Fibroblast of skin of abdomen (primary cell): ENCODE results near the gene ASB8.
"Not testable (repeated sequence)": the region's sequence is repeated elsewhere in the genome, so short reads cannot be mapped to it uniquely, and the experiment has no call there.

ENCODE experiments used
- DNase-seq: peaks from one replicate; pipeline ENCODE4 v3.0.0-alpha.2; 2013

The ASB8 gene

DNA sequence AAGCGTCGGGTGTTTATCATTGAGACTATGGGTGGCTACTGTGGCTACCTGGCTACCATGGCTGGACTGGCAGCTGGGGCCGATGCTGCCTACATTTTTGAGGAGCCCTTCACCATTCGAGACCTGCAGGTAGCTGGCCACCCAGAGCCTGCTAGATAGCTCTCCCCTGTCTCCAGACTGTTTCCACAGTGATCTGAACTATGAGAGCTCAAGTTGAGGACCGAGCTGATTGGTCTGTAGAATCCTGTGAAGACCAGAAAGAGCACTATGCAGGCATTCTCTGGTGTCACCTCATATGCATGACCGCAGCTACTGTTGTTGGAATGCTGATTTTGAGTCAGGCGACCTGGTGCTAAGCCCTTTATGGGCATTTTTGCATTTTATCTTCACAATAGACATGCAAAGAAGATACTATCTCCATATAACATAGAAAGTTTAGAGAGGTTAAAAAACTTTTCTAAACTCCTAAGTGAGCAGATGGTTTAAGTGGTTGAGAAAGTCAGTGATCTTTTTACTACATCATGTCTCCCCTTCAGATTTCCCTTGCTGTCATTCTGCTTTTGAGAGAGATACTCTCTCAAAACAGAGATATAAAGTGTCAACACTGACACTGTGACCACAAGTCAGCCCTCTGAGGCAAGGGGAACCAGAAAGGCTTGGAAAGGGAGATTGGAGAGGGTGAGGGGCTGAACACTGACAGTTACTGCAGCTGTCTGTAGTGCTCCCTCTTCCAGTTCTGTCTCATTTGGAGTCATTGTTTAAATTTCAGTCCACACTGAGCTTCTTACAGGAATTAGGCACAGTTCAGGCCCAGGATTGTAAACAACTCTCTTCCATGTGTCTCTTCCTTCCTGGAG lies 14.3 kb downstream of the ASB8 start:
- no peak for DNase-seq

DNA sequence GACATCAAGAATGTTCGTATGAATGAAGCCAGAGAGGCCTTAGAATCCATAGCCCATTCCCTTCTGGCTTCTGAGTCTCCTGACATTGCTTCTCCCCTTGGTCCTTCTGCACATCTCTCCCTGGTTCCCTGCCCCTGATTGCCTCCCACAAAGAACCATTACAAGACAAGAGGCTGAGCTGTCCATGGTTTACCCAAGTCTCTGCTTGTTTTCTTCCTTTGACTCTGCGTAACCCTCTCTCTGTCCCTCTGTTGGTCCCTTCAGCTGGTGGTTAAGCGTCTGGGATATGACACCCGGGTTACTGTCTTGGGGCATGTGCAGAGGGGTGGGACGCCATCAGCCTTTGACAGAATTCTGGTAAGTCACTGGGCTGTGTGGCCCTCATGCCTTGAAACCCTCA lies 22.3 kb downstream of the ASB8 start:
- DNase-seq, result no peak

DNA sequence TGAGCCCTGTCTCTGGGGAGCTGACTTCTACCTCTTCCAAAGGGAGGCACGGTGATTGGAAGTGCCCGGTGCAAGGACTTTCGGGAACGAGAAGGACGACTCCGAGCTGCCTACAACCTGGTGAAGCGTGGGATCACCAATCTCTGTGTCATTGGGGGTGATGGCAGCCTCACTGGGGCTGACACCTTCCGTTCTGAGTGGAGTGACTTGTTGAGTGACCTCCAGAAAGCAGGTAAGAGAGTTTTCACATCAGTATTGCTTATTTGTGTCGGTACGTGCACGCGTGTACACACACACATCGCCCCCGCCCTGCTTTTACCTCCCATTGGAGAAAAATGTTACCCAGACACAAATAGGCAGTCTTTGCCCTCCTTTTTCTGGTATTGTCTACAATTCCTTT lies 24.5 kb downstream of the ASB8 start:
- DNase-seq, result no peak

- no peak for DNase-seq
These were observed 25.8 kb downstream of the ASB8 start for GRCh38 chr12:48131517-48131916.

DNA sequence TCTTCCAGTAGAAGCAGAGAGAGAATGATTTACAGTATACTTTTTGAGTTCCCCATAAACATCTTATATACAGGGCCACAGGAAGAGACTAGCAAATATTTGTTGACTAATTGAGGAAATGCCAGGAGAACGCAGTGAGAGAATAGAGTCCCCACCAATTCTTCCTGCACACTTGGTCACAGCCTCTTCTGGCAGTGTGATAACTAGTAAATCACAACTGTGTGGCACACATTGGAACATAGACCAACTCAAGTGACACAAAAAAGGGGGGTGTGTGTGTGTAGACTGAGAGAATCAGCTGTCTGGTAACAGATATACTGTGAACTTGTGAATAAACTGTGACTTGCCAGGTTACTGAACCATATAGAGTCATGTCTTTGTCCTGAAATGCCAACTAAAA lies 27.9 kb downstream of the ASB8 start:
- no peak for DNase-seq

- no peak for DNase-seq
These were observed 28.5 kb downstream of the ASB8 start for GRCh38 chr12:48128800-48129199.

DNA sequence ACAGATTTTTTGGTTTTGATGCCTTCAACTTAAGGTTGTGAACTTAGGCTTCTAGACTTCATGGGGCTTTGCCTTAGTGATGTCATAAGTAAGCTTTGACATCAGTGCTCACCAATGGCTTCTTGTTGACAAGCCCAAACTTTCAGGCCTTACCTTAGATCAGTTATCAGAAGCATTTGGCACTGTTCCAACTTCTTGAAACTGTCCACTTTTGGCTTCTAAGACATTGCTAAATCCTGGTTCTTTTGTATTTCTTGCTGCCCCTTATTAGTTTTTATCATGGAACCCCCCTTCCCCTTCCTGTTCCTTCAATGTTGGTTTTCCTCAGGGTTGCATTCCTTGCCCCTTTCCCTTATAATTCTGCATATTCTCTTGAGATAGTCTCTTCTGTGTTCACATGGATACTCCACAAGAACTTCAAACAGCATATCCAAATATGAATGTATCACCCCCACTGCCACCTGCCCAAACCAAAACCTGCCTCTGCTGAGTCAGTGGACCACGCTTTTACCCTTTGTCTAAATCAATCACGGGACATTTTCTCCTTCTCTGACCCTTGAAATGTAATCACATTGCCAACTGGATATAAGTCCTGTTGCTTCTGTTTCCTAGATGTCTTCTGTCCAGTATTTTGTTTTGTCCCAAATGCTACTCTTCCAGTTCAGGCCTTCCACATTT lies 30.2 kb downstream of the ASB8 start:
- no peak for DNase-seq

DNA sequence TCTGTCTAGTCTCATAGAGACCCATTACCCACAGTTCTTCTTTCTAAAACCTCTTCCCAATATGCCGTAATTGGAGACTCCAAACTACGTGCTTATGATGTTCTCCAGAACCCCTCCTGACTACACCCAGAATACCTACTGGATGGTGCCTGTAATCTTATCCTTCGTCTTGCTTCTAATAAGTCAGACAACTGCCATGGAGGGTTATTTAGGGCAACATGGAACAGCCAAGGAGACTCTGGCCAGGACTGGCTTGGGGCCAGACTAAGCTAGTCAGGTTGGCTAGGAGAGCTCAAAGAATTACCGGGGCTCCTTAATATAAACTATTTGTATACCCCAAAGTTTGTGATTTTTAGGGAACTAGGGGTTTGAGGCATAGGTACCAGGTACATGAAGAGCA lies 31.3 kb downstream of the ASB8 start:
- no peak for DNase-seq

- DNase-seq, result not testable (repeated sequence)
These were observed 31.8 kb downstream of the ASB8 start for GRCh38 chr12:48125542-48125941.

DNA sequence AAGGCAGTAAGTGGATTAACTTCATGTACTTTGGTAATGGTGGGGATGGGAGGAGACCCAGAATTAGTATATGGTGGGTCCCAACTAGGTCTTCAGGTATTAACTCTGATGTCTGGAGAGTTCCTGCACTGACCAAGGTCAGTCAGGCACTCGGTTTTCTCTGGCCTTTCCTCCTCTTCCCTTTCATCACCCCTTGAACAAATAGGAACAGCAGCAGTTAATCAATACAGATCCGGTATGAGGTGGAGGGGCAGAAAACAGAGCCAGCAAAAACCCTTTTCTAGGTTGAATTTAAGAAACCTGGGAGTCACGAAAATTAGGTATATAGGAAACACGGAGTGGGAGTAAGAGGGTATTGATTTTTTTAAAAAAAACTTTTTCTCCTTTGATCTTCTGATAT lies 34.1 kb downstream of the ASB8 start:
- no peak for DNase-seq

- no peak for DNase-seq
These were observed 35.1 kb downstream of the ASB8 start for GRCh38 chr12:48122065-48122834.

DNA sequence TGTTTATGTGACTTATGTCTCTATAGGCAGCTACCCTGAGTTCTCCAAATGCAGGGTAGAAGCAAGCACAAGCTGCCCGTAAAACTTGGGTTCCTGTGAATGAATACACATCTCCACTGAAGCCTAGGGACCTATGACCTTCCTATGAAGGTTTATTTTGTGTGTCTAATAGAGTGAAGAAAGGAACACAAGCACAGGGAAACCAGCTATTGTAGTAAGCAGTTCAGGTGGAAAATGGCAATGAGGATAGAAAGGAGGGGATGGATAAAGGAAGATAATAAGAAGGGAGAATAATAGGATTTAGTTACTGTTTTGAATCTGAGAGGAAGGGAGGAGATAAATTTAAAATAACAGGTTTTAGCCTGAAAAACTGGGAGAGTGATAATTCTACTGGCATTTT lies 35.8 kb downstream of the ASB8 start:
- no peak for DNase-seq

- DNase-seq, result no peak
These were observed 37.5 kb downstream of the ASB8 start for GRCh38 chr12:48119834-48120195.

- peak; percentile 89 for DNase-seq
These were observed 38.1 kb downstream of the ASB8 start, which contains the start of gene PFKM for GRCh38 chr12:48119078-48119833. TSS of gene PFKM (plus strand) at chr12:48119364. CDS start at chr12:48122775, 3,411 bp downstream.

GRCh38 chr12:48118284-48118871 lies 38.9 kb downstream of the ASB8 start:
- no peak for DNase-seq

DNA sequence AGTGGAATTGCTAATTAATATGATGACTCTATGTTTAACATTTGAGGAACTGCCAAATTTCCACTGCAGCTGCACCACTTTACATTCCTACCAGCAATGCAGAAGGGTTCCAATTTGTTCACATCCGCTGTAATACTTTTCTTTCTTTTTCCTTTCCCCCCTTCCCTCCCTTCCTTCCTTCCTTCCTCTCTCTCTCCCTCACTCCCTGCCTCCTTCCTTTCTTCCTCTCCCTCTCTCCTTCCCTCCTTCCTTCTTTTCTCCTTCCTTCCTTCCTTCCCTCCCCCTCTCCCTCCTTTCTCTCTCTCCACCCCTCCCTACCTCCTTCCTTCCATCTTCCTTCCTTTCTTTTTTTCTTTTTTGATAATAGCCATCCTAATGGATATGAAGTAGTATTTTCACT lies 41.4 kb downstream of the ASB8 start:
- no peak for DNase-seq

- DNase-seq, result not testable (repeated sequence)
These were observed 46.0 kb downstream of the ASB8 start for GRCh38 chr12:48111312-48111693.

DNA sequence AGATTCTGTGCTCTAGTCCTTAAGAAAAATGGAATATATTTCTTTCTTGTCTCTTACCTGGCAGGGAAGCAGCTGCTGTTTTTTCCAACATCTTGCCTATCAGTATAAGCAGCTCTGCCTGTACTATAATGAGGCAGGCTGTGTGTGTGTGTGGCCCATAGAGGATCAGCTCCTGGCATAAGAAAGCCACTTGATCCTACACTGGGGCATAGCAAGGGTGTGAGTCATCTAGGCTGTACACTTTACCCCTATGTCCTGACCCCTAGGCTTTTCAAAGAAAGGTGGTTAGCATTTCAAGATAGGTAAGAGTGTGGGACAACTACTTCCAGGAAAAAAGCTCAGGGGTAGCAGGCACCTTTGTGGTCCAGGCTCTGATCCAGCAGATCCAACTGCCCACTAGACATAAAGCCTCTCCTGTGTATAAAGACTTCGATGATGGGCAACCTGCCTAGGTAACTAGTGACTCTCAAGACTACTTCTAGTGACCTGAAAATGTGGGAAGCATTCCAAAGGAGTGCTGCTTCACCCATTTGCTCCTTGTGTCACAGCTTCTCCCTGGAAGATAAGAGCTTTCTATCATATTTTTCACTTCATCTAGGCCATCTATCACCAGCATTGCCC lies 46.5 kb downstream of the ASB8 start:
- no peak for DNase-seq

DNA sequence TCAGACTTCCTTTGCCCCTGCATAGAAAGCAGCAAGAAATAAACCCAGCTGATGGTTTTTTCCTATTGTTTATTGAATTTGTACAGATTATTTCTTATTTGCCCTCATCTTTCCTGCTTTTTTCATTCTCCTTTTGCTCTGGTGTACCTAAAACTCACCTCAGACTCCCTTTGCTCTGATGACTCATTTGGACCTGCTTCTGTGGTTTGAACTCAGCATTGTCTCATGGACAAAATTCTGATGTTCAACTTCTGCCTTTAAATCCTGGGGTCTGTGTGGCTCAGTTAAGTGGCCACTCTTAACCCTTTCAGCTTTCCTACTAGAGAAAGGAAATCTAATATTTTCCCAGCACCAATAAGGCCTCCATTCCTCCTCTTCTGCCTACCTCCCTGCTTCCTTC lies 47.9 kb downstream of the ASB8 start:
- no peak for DNase-seq

GRCh38 chr12:48106681-48107613 lies 50.4 kb downstream of the ASB8 start:
- no peak for DNase-seq
